Measurements from ENCODE around the gene MATR3. TPM values are rescaled to one million over a fixed set of nuclear protein-coding genes. Genes with fewer than 3 reads are reported as not detected.

The MATR3 gene
- total and polyA plus RNA-seq, 2 donors (not counting 1 experiment from before 2014, with no cell fraction given) = 175 to 183 TPM

DNA sequence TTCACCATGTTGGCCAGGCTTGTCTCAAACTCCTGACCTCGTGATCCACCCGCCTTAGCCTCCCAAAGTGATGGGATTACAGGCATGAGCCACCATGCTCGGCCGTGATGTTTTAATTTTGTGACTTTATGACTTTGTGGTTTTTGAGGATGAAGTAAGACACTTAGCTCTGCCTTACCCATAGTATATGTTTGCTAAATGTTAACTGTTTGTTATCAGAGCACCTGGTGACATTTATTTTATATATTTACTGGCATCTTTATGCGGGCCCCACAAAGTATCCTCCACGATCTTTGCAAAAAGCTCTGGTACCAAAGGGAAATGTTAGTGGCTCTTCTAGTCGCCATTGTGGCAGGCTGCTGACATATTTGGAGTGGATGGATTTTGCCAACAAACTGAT lies 82.8 kb downstream of the MATR3 start:
- no peaks in the 10 kb centered on the region for H3K27me3 ChIP-seq (ENCODE audit: control insufficient read depth, insufficient read depth, low read length)
- H3K9me3 ChIP-seq (ENCODE audit: control insufficient read depth, insufficient read depth, low read depth, low read length) = no peaks in the 10 kb centered on the region
- no peak for TF ChIP-seq EZH2 (IDR thresholded peaks at IDR 0.05; ENCODE audit: low read length, missing control alignments)
- no peak for TF ChIP-seq CTCF (conservative IDR thresholded peaks at IDR 0.05 in 1 of 2, IDR thresholded peaks at IDR 0.05 in 1 of 2; ENCODE audit: low read depth in 1 of 2, low read length in 2 of 2)
- no peak overlapping the region for H3K4me2 ChIP-seq (ENCODE audit: extremely low read depth, insufficient read depth, low read length)
- DNase-seq (ENCODE audit: low read depth in 2 of 2) = no peak
- H3K4me3 ChIP-seq (replicated peaks in 1 of 4; ENCODE audit: control extremely low read depth in 1 of 4, insufficient read depth in 1 of 4, low read depth in 3 of 4, low read length in 4 of 4) = no peak overlapping the region
- no peaks in the 10 kb centered on the region for H3K4me1 ChIP-seq (ENCODE audit: control insufficient read depth, extremely low read depth, insufficient read depth, low read length)
- H2AFZ ChIP-seq (ENCODE audit: low read length) = no peak overlapping the region
- H3K9ac ChIP-seq (ENCODE audit: insufficient read depth, low read length) = no peak overlapping the region
- no peak overlapping the region for H3K27ac ChIP-seq (ENCODE audit: insufficient read depth, low read length)
- H3K36me3 ChIP-seq (ENCODE audit: control insufficient read depth, insufficient read depth, low read length) = no peaks in the 10 kb centered on the region
- no peaks in the 10 kb centered on the region for H3K79me2 ChIP-seq (ENCODE audit: control insufficient read depth, insufficient read depth, low read length)
- no peaks in the 10 kb centered on the region for H4K20me1 ChIP-seq (ENCODE audit: control insufficient read depth, extremely low read depth, insufficient read depth, low read length)

GRCh38 chr5:139377226-139377625 lies 83.7 kb downstream of the MATR3 start:
- H3K4me2 ChIP-seq (ENCODE audit: extremely low read depth, insufficient read depth, low read length) = no peak overlapping the region
- no peak overlapping the region for H2AFZ ChIP-seq (ENCODE audit: low read length)
- no peak overlapping the region for H3K4me3 ChIP-seq (replicated peaks in 1 of 4; ENCODE audit: control extremely low read depth in 1 of 4, insufficient read depth in 1 of 4, low read depth in 3 of 4, low read length in 4 of 4)
- TF ChIP-seq EZH2 (IDR thresholded peaks at IDR 0.05; ENCODE audit: low read length, missing control alignments) = no peak
- TF ChIP-seq CTCF (conservative IDR thresholded peaks at IDR 0.05 in 1 of 2, IDR thresholded peaks at IDR 0.05 in 1 of 2; ENCODE audit: low read depth in 1 of 2, low read length in 2 of 2) = no peak
- no peaks in the 10 kb centered on the region for H3K4me1 ChIP-seq (ENCODE audit: control insufficient read depth, extremely low read depth, insufficient read depth, low read length)
- no peak overlapping the region for H3K27ac ChIP-seq (ENCODE audit: insufficient read depth, low read length)
- H3K27me3 ChIP-seq (ENCODE audit: control insufficient read depth, insufficient read depth, low read length) = no peaks in the 10 kb centered on the region
- H3K36me3 ChIP-seq (ENCODE audit: control insufficient read depth, insufficient read depth, low read length) = no peaks in the 10 kb centered on the region
- no peaks in the 10 kb centered on the region for H4K20me1 ChIP-seq (ENCODE audit: control insufficient read depth, extremely low read depth, insufficient read depth, low read length)
- H3K9me3 ChIP-seq (ENCODE audit: control insufficient read depth, insufficient read depth, low read depth, low read length) = no peaks in the 10 kb centered on the region
- no peak for DNase-seq (ENCODE audit: low read depth in 2 of 2)
- no peaks in the 10 kb centered on the region for H3K79me2 ChIP-seq (ENCODE audit: control insufficient read depth, insufficient read depth, low read length)
- H3K9ac ChIP-seq (ENCODE audit: insufficient read depth, low read length) = no peak overlapping the region

GRCh38 chr5:139378101-139378825 lies 84.7 kb downstream of the MATR3 start:
- no peaks in the 10 kb centered on the region for H3K4me1 ChIP-seq (ENCODE audit: control insufficient read depth, extremely low read depth, insufficient read depth, low read length)
- H3K9me3 ChIP-seq (ENCODE audit: control insufficient read depth, insufficient read depth, low read depth, low read length) = no peaks in the 10 kb centered on the region
- TF ChIP-seq EZH2 (IDR thresholded peaks at IDR 0.05; ENCODE audit: low read length, missing control alignments) = no peak
- TF ChIP-seq CTCF (conservative IDR thresholded peaks at IDR 0.05 in 1 of 2, IDR thresholded peaks at IDR 0.05 in 1 of 2; ENCODE audit: low read depth in 1 of 2, low read length in 2 of 2) = no peak
- no peak overlapping the region for H2AFZ ChIP-seq (ENCODE audit: low read length)
- no peaks in the 10 kb centered on the region for H3K36me3 ChIP-seq (ENCODE audit: control insufficient read depth, insufficient read depth, low read length)
- no peak overlapping the region for H3K9ac ChIP-seq (ENCODE audit: insufficient read depth, low read length)
- no peak for DNase-seq (ENCODE audit: low read depth in 2 of 2)
- no peak overlapping the region for H3K27ac ChIP-seq (ENCODE audit: insufficient read depth, low read length)
- H3K27me3 ChIP-seq (ENCODE audit: control insufficient read depth, insufficient read depth, low read length) = no peaks in the 10 kb centered on the region
- no peaks in the 10 kb centered on the region for H4K20me1 ChIP-seq (ENCODE audit: control insufficient read depth, extremely low read depth, insufficient read depth, low read length)
- no peaks in the 10 kb centered on the region for H3K79me2 ChIP-seq (ENCODE audit: control insufficient read depth, insufficient read depth, low read length)
- H3K4me2 ChIP-seq (ENCODE audit: extremely low read depth, insufficient read depth, low read length) = no peak overlapping the region
- no peak overlapping the region for H3K4me3 ChIP-seq (replicated peaks in 1 of 4; ENCODE audit: control extremely low read depth in 1 of 4, insufficient read depth in 1 of 4, low read depth in 3 of 4, low read length in 4 of 4)

Data from fibroblast of lung (primary cell).